Measurements from ENCODE around the gene ST3GAL3.

ST3GAL3 gene

GRCh38 chr1:43789604-43790550 lies 82.5 kb downstream of the ST3GAL3 start:
- DNase-seq: no peak

GRCh38 chr1:43791243-43791642 lies 83.9 kb downstream of the ST3GAL3 start:
- no peak for DNase-seq

- no peak for DNase-seq
These were observed 88.8 kb downstream of the ST3GAL3 start for GRCh38 chr1:43796111-43796581.

GRCh38 chr1:43797891-43798290 lies 90.6 kb downstream of the ST3GAL3 start:
- DNase-seq: no peak

DNA sequence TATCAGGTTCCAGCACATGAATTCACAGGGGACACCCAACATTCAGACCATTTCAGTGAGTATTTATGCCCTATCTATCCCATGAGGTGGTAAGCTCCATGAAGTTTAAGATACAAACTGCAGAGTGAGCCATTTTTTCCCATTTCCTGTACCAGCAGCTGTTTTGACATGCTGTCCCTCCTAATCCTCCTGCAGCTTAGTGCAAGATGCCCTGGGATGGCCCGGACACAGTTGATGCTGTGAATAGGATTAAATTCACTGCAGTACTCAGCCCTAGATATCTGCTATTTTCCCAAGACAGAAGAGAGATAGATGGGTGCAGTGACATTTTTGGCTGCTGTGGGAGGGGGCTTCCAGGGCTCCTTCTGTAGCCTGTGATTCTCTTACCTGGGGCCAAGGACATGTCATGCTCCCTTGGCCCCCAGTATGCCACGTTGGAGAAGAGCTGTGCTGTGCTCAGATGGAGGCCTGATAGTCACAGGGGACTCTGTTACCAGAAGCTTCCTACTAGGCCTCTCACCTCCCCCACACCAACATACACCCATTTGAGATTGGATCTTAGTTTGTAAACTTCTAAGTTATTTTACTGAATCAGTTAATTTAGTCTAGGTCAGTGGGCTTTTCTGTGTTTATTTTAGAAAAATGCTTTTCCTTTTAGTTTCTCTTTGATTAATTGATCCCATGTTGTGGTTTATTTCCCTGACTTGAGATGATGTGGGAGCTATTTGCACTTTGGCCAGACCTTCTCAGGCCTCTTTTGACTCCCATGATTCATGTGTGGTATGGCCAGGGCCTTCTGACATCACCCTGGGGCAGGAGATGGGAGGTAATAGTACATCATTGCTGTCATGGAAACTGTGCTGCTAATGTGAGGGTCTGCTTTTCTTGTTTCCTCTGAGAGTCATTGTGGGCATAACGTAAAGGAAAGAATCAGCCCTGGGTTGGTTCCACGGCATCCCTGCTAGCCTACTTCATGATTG lies 92.6 kb downstream of the ST3GAL3 start:
- no peak for DNase-seq

DNA sequence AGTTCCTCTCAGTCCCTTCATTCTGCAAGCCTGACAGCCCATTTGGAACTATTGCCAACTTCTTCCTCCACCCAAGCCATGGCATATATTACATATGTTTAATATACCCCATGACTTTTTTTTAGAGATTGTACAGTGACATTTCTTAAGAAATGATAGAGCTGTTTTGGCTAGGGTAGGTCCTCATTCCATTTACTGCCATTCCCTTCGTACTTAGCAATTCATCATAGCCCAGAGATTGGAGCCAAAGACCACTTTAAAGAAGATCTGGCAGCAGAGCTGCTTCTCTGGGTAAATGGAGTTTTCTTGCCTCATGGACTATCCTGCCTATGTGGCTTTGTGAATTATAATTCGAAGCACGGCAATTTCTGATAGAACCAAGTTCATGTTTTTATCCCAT lies 93.4 kb downstream of the ST3GAL3 start:
- no peak for DNase-seq

- DNase-seq: no peak
These were observed 93.9 kb downstream of the ST3GAL3 start for GRCh38 chr1:43801203-43801602.

DNA sequence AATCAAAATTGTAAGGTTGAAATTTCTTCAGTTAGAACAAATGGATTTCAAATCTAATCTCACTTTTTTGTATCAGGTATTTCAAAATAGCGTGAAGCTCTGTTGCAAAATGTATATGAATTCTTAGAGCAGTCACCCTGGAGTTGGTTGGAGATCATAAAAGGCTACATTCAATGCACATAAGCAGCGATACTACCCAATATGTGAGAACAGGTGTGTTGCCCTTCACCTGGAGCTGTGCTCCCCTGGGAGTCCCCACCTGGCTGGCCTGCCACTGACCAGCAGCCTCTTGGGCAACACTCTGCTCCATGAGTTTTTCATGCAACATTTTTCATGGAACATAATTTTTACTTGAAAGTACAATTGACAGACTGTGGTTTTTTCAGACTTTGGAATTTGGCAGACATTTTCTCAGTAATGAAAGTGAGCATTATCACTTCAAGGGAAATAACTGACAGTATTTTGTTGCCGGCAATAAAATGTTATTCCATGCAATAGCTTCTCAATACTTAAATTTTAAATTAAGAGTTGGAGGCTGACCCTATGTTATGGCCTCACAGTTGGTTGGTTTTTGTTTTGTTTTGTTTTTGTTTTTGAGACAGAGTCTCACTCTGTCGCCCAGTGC lies 95.1 kb downstream of the ST3GAL3 start:
- DNase-seq: no peak

DNA sequence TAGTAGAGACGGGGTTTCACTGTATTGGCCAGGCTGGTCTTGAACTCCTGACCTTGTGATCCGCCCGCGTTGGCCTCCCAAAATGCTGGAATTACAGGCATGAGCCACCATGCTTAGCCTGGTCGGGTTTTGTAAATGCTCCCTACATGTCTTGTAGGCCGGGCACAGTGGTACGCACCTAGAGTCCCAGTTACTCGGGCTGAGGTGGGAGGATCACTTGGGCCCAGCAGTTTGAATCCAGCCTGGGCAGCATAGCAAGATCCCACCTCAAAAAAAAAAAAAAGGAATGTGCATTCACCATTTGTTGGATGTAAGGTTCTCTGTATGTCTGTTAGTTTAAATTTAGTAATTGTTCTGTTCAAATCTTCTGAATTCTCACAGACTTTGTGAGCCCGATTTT lies 95.8 kb downstream of the ST3GAL3 start:
- no peak for DNase-seq

DNA sequence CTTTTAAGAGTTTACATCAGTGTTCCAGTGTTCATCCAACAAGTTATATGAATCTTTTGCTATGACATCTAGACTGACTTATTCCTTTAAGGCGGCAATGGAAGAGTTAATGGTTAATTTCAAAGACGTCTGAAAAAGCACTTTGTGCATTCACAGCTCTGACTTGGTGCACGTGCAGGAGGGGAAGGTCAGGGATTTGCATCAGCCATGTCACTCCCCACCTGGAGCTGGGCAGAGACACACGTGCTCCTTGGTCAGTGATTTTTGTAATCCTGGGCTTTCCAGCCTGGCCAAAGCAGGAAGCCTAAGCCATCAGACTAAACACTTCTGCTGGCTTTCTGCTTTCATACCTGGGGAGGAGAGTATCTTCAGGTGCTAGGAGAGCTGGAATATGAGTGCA lies 96.3 kb downstream of the ST3GAL3 start:
- no peak for DNase-seq

GRCh38 chr1:43804569-43804968 lies 97.2 kb downstream of the ST3GAL3 start:
- no peak for DNase-seq

DNA sequence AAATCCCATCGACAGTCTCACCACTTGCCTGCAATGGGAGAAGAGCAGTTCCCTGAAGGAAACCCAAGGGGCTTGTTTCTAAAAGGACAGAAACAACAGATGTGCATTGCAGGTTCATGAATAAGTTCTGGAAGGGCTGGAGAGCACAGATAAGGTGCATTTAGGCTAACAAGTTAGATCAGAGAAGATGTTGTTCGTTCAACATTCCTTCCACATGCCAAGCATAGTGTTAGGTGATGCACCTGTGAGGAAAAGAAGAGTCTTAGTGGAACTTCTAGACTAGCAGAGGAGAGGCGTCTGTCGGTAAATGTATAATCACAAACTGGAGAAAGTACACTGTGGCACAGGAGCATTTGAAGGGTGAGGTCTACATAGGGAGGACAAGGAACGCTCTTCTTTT lies 98.0 kb downstream of the ST3GAL3 start:
- DNase-seq: no peak

DNA sequence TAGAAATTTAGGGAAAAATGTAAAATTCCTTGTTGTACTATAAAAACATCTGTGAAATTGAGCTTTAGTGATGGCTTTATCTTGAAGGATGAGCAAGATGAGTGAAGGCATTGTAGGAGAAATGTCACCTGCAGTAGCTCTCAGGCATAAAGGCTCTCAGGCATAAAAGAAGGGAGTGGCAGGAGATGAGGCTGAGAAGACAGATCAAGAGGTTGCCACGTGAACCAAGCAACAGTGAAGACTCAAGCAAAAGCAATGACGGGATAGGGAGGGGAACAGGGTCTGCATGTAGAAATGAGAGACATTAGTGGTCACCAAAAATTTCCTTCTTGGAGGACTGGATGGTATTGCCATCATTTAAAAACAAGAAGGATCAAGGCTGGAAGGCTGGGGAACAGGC lies 98.8 kb downstream of the ST3GAL3 start:
- DNase-seq: no peak

DNA sequence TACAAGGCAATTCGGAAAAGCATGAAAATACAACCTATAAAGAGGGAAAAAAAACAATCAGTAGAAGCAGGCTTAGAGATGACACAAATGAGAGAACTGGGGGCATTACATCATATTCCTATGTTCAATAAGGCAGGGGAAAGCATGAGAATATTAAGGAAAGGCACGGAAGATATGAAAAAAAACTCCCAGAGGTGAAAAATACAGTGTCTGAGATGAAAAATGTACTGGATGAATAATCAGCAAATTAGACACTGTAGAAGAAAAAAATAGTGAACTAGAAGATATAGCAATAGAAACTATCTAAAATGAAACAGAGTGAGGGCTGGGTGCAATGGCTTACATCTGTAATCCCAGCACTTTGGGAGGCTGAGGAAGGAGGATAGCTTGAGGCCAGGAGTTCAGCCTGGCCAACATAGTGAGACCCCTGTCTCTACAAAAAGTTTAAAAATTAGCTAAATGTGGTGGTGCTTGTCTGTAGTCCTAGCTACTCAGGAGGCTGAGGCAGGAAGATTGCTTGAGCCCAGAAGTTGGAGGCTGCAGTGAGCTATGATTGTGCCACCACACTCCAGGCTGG lies 101.8 kb downstream of the ST3GAL3 start:
- no peak for DNase-seq

DNA sequence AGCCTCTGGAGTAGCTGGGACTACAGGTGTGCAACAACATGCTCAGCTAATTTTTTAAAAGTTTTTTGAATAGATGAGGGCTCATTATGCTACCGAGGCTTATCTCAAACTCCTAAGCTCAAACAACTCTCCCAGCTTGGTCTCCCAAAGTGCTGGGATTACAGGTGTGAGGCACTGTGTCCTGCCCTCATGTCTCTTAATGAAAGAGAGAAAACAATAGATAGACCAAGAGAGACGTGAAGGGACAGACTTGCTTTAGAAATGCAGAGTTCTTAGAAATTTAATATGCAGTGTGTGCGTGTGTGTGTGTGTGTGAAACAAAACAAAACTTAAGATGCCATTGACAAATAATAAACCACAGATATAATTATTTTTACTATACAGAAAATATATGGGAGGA lies 105.2 kb downstream of the ST3GAL3 start:
- DNase-seq: no peak

GRCh38 chr1:43814401-43814800 lies 107.1 kb downstream of the ST3GAL3 start:
- no peak for DNase-seq

- no peak for DNase-seq
These were observed 110.1 kb downstream of the ST3GAL3 start for GRCh38 chr1:43817304-43817939.

DNA sequence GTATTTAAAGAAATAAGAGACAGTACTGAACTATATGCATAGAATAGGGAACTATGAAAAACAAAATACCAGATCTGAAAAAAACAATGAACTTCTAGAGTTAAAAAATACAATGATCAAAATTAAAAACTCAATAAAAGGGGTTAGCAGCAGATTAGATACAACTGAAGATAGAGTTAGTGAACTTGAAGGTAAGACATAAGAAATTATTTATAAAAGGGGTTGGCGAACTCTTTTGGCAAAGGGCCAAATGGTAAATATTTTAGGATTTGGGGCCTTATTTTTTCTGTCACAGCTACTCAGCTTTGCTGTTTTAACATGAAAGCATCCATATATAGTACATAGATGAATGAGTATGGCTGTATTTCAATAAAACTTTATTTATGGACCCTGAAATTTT lies 111.4 kb downstream of the ST3GAL3 start:
- no peak for DNase-seq

DNA sequence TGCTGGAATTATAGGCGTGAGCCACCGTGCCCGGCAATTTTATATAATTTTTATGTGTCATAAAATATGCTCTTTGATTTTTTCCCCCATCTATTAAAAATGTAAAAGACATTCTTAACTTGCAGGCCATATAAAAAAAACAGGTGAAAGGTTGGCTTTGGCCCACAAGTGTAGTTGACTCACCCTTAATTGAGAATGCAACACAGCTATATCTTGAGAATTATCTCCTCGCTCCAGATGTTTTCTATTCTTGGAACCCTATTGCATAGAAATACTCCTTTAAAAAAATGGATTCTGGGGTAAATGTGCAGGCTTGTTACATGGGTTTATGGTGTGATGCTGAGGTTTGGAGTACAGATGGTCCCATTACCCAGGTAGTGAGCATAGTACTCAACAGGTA lies 112.0 kb downstream of the ST3GAL3 start:
- no peak for DNase-seq

GRCh38 chr1:43821471-43821870 lies 114.1 kb downstream of the ST3GAL3 start:
- no peak for DNase-seq

GRCh38 chr1:43822040-43822690 lies 114.8 kb downstream of the ST3GAL3 start:
- DNase-seq: no peak

DNA sequence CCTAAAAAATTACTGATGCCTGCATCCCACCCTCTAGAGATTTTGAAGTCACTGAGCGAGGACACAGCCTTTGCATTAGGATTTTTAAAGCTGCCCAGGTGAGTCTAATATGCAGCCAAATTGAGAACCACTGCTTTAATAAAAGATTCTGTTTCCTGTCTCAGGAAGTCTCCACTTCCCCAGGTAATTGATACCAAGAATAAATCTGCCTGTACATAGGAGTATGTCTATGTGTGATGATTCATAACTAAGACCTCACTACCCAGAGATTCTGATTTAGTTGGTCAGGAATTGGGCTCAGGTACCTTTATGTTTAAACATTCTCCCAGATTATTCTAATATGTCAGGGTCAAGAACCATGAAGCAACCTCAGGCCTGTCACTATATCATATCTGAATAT lies 117.5 kb downstream of the ST3GAL3 start:
- no peak for DNase-seq
